GM21528 (cell line): ENCODE measurements around the gene IKZF2.

ENCODE experiments used
- ATAC-seq: cut with Tn5 transposase; IDR thresholded peaks from one replicate; pipeline ENCODE4 v1.9.1; 2021; ENCODE audit warnings: mild to moderate bottlenecking, moderate library complexity; ENCODE audit not compliant: unreplicated experiment, low FRiP score

Gene IKZF2

DNA sequence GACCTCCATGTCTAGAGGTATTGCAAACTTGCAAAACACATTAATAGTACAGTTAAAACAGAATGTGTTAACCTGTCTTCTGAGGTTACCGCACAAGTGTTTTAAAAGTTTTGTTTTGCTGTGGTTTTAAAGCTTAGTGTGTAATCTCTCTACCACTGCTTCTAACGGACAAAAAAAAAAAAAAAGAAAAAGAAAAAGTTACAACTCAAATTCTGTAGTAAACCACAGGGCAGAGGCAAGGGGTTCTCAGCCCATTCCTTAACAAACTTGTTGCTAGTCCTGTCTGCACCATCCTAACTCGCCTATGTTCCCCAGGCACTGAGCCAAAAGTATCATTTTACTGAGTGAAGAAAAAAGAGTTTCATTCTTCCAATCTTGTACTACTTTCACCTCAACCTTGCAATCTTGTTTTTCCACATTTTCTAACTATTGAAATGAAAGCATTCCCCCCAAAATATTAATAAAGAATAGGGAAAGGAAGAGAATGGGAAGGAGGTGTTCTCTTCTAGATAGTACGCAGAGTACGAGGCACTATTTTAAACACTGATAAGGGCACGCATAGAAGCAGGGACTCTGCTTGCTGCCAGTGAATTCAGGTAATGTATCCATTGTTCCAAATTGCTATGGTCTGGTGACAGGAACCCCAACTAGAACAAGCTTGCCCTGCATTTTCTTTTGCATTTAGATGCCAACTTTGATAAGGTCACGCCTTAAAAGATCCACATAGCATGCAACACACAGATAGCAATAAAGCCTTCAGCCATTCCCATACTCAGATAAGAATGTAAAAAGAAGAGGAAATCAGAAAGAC lies 47.1 kb downstream of the IKZF2 start:
- ATAC-seq: peak; percentile 59

GRCh38 chr2:213101692-213102460 lies 49.5 kb downstream of the IKZF2 start:
- no peak for ATAC-seq

- ATAC-seq: no peak
Measured at GRCh38 chr2:213101109-213101508, 50.3 kb downstream of the IKZF2 start.

GRCh38 chr2:213098612-213099011 lies 52.8 kb downstream of the IKZF2 start:
- no peak for ATAC-seq

GRCh38 chr2:213091765-213092164 lies 59.6 kb downstream of the IKZF2 start:
- no peak for ATAC-seq

GRCh38 chr2:213090772-213091171 lies 60.6 kb downstream of the IKZF2 start:
- no peak for ATAC-seq

- ATAC-seq: no peak
Measured at GRCh38 chr2:213089438-213089837, 62.0 kb downstream of the IKZF2 start.

- ATAC-seq: no peak
Measured at GRCh38 chr2:213087040-213087439, 64.4 kb downstream of the IKZF2 start.

DNA sequence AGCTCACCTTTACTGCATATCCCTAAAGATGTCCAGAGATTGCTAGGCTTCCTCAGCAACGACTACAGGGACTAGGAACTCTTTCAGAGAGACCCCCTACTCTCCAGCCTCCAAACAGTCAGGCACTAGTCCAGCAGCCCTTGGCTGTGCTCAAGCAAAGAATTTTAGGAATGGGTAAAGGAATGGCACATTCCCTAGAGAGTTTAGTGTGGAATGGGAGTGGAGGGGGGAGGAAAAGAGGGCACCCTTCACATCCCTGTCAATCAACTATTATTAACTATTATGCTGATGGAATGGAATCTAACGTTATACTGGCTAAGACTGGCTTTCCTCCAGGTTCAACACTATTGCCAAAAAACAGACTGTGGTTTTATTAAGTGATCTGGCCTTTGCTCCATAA lies 64.8 kb downstream of the IKZF2 start:
- no peak for ATAC-seq

- ATAC-seq: no peak
Measured at GRCh38 chr2:213086050-213086449, 65.4 kb downstream of the IKZF2 start.

GRCh38 chr2:213085538-213085937 lies 65.9 kb downstream of the IKZF2 start:
- no peak for ATAC-seq

DNA sequence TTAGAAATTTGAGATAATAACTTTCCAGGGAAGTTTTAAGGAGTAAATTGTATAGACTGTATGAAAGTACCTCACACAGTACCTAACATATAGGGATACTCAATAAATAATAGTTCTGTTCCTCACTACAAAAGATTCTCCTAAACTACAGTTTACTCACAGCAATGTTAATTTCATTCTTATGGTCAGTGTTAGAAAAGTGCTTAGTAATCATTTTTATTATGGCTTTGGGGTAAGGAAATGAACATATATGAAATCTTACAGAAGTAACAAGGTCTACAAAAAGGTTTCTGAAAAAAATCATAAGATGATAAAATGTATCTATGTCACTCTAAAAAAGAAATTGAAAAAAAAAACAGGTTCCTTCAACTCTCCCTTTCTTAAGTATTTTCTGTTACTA lies 67.2 kb downstream of the IKZF2 start:
- no peak for ATAC-seq

DNA sequence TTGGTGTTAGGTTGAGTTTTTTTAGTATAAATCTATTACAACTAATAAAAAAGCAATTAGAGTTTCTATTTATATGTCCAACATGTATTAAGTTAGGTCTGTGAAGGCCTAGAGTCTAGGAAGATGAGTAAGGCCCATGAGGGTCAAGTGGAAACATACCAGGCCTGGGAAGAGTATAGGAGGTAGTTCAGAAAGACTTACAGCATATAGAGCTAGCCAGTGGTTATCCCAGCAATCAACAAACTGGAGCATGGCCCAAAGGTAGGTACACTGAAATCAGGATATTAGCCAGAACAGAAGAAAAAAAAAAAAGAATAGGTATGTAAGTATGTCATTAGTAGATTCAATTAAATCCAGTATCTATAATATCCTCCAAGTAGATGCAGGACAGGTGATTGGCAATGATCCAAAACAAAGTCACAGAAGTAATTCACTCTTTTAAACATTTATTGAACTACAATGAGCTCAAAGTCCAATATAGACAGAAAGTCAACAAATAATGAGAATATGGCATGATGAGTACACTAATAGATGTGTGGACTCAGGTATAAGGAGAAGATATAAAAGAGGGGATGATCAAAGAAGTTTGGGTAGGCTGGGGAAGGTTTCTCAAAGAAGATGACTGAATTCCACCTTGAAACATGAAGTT lies 70.3 kb downstream of the IKZF2 start:
- no peak for ATAC-seq

DNA sequence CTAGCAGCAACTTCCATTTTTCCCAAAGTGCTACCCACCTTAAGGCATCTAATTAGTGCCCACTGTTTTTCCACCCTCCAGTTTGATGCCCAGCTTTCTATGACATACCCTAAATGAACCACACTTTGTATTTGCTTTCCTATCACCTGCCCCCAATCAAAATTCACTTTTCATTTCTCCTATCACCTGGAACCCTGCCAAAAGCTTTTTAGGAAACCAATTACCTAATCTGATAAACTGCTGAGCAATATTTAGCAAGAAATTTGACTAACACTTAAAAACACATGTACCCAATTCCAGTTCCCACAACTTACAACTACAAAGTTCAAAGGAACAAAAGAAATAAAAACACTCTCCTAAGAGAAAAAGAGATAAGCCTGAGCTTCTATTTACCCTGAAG lies 71.7 kb downstream of the IKZF2 start:
- no peak for ATAC-seq

DNA sequence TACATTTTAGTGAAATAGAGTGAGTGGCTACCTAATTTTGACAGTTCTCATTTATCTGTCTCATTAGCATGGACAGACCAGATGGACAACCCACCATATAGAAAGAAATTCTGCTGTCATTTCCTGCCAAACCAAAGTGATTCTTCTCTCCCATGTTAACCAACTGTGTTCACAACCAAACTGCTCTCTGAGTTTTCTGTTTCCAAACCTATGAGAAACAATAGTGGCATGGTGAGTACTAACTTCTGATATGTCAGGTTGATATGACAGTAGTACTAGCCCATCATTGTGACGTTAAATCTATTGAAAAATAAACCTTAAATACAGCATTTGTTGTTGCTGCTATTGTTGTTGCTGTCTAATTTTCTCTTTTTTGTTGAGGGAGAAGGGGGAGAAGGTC lies 72.7 kb downstream of the IKZF2 start:
- no peak for ATAC-seq

DNA sequence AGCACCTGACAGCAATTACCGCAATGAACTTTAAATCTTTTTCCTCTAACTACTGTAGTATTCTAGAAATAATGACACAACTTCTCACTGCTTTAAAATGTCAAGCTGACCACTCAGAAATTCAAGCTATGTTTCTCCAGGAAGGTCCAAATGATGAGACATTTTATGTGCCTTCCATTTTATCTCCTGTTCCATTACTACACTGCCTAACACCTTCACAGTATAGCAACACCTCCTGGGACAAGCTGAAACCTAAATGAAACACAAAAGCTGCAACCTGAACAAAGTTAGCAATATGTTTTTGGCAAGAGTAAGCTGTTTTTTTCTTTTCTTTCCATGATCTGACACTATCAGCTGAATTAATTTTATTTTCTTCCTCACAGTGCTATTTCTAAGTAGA lies 81.9 kb downstream of the IKZF2 start:
- no peak for ATAC-seq

DNA sequence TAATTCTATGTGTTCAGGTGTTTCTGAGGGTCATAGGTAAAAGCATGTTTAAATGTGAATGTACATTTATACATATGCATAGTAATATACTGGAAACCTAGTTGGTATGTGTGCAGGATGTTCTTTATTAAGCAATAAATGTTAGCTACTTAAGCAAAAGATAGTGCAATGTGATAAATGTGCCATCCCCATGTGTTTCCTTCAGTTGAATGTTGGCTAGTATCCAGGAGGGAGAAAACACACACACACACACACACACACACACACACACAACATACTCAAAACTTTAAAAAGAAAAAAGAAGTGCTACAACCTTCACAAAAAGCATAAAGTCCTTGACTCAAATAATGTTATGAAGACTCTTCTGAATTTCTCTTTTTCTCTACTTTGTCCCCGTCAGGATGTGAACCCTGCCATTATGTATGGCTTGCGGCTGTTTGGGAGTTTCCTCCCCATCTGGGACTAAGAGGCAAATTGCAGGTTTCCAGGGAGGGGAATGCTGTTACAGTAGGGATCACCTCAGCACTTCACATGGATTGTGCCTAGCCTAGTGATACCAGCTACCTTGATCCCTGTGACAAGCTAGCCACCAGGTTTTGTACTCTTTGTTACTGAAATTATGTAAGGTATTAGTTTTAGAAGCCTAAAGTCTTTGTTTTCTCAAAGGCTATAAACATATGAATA lies 82.6 kb downstream of the IKZF2 start:
- ATAC-seq: no peak

- ATAC-seq: no peak
Measured at GRCh38 chr2:213067888-213068287, 83.5 kb downstream of the IKZF2 start.

- ATAC-seq: no peak
Measured at GRCh38 chr2:213066443-213066743, 85.0 kb downstream of the IKZF2 start.

DNA sequence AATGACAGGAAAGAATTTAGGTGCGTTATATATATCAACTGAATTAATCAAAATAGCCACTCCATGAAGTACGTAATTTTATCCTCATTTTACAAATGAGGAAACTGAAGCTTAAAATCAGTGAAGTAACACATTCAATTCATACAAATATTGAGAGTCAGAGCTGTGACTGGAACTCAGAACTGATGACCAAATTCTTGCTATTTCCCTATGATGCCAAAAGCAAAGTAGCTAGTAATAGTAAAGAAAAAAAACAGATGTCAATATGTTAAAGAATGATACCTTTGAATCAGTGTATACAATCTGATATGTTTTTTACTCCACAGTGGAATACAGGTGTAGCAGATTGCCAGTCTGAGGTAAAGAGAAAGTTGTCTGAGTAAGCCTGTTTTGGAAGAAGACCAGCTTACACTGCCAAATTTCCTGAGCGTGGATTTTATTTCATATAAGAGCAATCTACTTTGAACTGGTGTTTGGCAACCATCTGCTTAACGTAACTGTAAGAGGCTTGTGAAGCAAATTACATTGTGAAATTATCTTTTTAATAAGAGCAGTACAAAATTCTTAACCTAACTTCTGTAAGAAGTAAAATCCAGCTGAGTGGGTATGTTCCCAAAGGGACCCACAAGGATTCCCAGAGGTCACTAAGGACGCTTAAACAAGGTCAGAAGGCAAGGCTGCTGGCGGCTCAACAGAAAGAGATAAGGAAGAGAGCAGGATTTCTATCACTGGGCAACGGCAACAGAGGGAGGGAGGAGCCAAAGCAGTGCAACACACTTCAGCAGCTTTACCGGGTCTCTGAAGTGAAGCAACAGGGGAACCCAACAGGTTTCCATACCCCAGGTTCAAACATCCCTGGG lies 85.6 kb downstream of the IKZF2 start:
- ATAC-seq: peak; percentile 71
